EH (cell line): ENCODE results near the gene RGR.
A peak's percentile ranks its signal among the peaks of the same experiment; 100 is the strongest.

Source experiments
- DNase-seq: peaks from one replicate; pipeline ENCODE4 v3.0.0-alpha.2; 2015; ENCODE audit warnings: low read depth

RGR gene

DNA sequence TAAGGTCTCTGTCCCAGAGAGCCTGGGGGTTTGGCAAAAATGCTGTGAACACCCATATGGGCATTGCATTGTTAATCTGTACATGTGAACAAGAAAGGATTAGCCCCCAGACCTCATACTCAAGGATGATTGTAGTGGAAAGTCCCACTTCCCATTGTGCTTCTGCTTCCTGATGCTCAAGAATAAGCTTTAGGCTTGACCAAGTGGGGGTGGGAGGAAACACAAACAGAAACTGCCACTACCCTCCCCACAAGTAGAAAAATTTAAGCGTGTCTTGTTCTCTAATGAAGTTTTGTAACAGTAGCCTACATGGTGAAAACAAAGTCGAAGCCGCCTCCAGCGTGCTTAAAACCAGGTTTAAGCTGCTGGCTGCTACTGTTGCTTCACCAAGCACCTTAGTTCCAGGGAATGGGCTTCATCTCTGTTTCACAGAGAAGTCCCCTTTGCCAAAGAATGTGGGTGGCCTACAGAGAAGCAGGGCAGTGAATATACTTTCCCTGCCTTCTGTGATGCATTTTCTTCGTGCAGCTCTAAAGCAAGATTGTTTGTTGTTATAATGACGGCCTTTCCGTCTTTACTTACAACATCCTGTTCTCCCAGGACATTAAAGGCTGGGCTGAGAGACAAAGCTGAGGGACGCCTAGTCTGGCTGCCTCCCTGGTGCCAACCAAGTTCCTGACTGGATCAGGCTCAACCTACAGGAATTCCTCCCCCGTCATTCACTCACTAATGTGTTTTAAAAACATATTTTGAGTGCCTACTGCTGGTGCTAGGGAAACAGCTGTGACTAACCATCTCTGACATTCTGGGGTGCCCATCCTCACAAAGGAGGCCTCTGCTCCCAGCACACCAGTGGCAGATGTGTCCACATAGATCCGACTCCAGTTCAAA lies 51.5 kb downstream of the RGR start:
- DNase-seq = peak; percentile 93

DNA sequence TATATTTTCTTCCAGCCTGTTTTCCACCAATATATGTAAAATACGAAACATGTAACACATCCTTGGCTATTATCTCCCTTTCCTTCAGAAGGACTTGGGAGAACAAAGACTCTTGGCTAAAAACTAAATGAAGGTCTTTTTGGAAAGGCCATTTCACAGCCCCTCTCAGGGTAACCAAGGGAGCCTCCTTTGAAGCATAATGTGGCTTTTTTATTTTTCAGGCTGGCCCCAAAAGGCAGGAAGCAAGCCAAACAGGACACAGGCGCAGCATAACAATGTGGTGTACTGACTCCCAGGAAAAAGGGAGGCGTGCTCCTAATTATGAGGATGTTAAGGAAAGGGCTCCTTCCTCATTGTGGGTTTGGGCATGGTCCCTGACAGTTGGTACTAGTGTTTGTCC lies 53.2 kb downstream of the RGR start:
- no peak for DNase-seq

DNA sequence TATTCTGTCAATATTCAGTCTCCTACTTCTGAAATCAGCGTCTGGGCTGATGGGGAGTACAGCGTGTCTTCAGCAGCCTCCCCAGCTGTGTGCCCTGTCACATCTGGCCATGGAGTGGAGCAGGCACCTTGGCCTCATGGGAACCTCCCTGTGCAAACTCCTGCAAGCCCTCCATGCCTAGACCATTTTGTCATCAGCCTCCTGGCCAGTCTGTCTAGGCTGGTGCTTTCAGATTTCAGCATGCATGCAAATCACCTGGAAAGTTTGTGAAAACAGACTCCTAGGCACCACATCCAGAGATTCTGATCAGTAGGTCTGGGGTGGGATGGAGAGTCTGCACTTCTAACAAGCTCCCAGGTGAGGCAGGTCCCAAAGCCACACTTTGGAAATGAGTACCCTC lies 57.4 kb downstream of the RGR start:
- DNase-seq = no peak

DNA sequence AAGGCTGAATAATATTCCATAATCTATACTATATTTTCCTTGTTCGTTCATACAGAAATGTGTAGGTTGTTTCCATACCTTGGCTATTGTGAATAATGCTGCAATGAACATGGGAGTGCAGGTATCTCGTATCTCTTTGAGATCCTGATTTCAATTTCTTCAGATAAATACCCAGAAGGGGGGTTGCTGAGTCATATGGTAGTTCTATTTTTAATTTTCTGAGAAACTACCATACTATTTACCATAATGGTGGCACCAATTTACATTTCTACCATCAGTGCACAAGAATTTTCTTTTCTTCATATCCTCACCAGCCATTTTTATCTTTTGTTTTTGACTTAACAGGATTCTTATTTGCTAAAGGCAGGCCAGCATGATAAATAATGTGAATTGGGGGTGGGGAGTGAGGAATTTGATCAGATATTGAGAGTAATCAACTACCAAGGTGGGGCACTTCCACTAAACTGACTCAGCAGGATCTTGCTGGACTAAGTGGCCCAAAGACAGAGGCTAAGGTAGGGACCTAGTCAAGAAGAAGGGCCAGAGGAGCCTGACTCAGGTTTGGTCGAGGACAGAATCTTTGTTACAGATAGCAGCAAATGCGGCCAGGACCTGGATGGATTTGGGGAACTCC lies 62.0 kb downstream of the RGR start:
- DNase-seq = no peak

DNA sequence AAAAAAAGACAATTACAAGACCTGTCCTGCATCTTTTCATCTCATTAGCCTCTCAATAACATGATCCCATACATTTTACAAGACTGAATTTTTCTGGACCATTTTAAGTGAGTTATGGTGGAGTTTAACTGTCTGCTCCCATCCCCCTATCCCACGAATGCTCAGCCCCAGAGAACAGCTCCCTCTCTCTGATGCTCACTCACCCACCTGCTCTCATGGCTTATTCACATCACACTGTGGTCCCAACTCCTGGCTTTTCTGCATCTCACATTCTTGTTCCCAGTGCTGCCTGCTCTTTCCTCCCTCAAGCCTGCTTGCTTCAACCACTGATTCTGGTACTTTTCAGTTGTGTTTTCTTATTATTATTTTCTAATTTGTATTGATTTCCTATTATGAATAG lies 63.2 kb downstream of the RGR start:
- peak; percentile 4 for DNase-seq

DNA sequence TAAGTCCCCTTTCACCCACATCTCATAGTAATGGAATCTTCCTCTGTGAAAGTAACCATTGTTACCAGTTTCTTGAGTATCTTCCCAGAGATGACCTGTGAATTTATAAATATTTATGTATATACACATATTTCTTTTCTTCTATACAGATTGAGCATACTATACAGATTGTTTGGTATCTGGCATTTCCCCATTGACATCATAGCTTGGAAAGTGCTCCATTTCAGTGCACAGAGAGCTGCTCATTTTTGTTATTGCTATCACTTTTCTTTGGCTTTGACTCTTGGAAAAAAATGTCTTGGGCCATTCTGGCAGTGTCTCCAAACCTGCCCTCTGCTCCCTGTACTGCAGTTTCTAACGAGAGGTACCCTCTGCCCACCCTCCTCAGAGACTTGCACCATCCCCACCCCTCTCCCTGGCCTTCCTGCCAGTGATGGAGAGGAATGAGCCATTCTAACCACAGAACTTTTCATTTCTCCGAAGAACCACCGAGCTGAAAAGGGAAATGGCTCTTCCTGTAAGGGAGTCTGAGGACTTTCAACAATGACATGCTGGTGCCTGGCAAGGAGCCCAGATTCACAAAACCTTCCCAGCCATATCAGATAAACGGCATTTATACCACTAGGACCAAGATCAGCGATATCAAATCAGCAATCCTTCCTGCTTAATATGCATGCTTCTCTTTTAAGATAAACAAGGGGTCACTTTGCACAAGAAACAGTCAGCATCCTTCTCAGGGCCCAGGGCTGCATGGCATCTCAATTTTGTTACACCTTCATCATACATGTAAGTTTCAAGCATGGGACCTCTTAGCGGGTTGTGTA lies 63.8 kb downstream of the RGR start:
- peak; percentile 91 for DNase-seq
